ENCODE data around the gene LAMA3.

Gene LAMA3

GRCh38 chr18:23664674-23665073 lies 24.6 kb upstream of the LAMA3 start:
- H3K9me3 ChIP-seq = no peaks in the 10 kb centered on the region
- no peaks in the 10 kb centered on the region for H3K36me3 ChIP-seq
- no peak overlapping the region for H3K27ac ChIP-seq
- no peak for DNase-seq
- no peak for TF ChIP-seq CTCF (IDR thresholded peaks at IDR 0.05)
- no peak overlapping the region for H3K4me3 ChIP-seq
- H3K27me3 ChIP-seq = peaks cover 0 to 14% of the 10 kb centered on the region in 2 donors
- H3K4me1 ChIP-seq = peaks cover 0 to 17% (median 11%) of the 10 kb centered on the region in 4 donors
- intact Hi-C loops (cut with DNase I; ENCODE audit: low total_unique reads) = no loop called here

- H3K36me3 ChIP-seq = no peaks in the 10 kb centered on the region
- peaks cover 0 to 5% of the 10 kb centered on the region in 2 donors for H3K27me3 ChIP-seq
- no peak for DNase-seq
- peaks cover 0 to 12% (median 8%) of the 10 kb centered on the region in 4 donors for H3K4me1 ChIP-seq
- no peak for TF ChIP-seq CTCF (IDR thresholded peaks at IDR 0.05)
- intact Hi-C loops (cut with DNase I; ENCODE audit: low total_unique reads) = no loop called here
- no peaks in the 10 kb centered on the region for H3K9me3 ChIP-seq
- no peak overlapping the region for H3K27ac ChIP-seq
- H3K4me3 ChIP-seq = no peak overlapping the region
Observed at GRCh38 chr18:23667114-23667513, 22.1 kb upstream of the LAMA3 start.

GRCh38 chr18:23668731-23669130 lies 20.5 kb upstream of the LAMA3 start:
- intact Hi-C loops (cut with DNase I; ENCODE audit: low total_unique reads) = no loop called here
- Histone ChIP-seq H3K4me1 (no peaks in the 10 kb centered on the region), H3K36me3 (no peaks in the 10 kb centered on the region), H3K27ac (no peak overlapping the region), H3K9me3 (no peaks in the 10 kb centered on the region), H3K27me3 (no peaks in the 10 kb centered on the region), H3K4me3 (no peak overlapping the region)
- DNase-seq = no peak
- no peak for TF ChIP-seq CTCF (IDR thresholded peaks at IDR 0.05)

GRCh38 chr18:23669202-23669766 lies 20.0 kb upstream of the LAMA3 start:
- Histone ChIP-seq H3K36me3 (no peaks in the 10 kb centered on the region), H3K4me3 (no peak overlapping the region), H3K27ac (no peak overlapping the region), H3K9me3 (no peaks in the 10 kb centered on the region), H3K27me3 (no peaks in the 10 kb centered on the region), H3K4me1 (peaks cover 0 to 2% (median 0%) of the 10 kb centered on the region in 4 donors)
- intact Hi-C loops (cut with DNase I; ENCODE audit: low total_unique reads) = no loop called here
- TF ChIP-seq CTCF (IDR thresholded peaks at IDR 0.05) = no peak
- DNase-seq = no peak

- no peak overlapping the region for H3K4me3 ChIP-seq
Observed at GRCh38 chr18:23669804-23670405, 19.3 kb upstream of the LAMA3 start.

More at GRCh38 chr18:23669804-23670405, 19.3 kb upstream of the LAMA3 start:
- no peak for DNase-seq
- Histone ChIP-seq H3K4me1 (peaks cover 0 to 8% (median under 1%) of the 10 kb centered on the region in 4 donors), H3K36me3 (no peaks in the 10 kb centered on the region), H3K27me3 (no peaks in the 10 kb centered on the region), H3K9me3 (no peaks in the 10 kb centered on the region), H3K27ac (no peak overlapping the region)
- intact Hi-C loops (cut with DNase I; ENCODE audit: low total_unique reads) = no loop called here
- no peak for TF ChIP-seq CTCF (IDR thresholded peaks at IDR 0.05)
